ENCODE results near the gene KHSRP. TPM values are rescaled to one million over a fixed set of nuclear protein-coding genes. Genes with fewer than 3 reads are reported as not detected.

The KHSRP gene
- total and polyA plus RNA-seq, 2 of the 13 experiments (the other 11 are each of a cell fraction or from before 2014, with no cell fraction given), result 72.1 to 129 TPM

- TF ChIP-seq POGK (CRISPR knock-in tag; conservative IDR thresholded peaks at IDR 0.05) (peak; percentile 48; the same call in 1 of the 2 replicates), SP4 (CRISPR knock-in tag; IDR thresholded peaks at IDR 0.05) (peak; percentile 99), CHD4 (IDR thresholded peaks at IDR 0.05; ENCODE audit: borderline replicate concordance, low read length) (no peak), ZBTB38 (CRISPR knock-in tag; IDR thresholded peaks at IDR 0.05) (peak; percentile 100), KDM2A (CRISPR knock-in tag; IDR thresholded peaks at IDR 0.05; ENCODE audit: borderline replicate concordance, low read depth) (0 out of 2 replicates have a peak, but pooled peaks have one; percentile 23), BCL6 (CRISPR knock-in tag; IDR thresholded peaks at IDR 0.05) (0 out of 2 replicates have a peak, but pooled peaks have one; percentile 16), ZNF563 (CRISPR knock-in tag; IDR thresholded peaks at IDR 0.05) (peak; percentile 82; the same call in 1 of the 2 replicates), ZNF556 (CRISPR knock-in tag; IDR thresholded peaks at IDR 0.05; ENCODE audit: borderline replicate concordance) (no peak), ZNF737 (CRISPR knock-in tag; IDR thresholded peaks at IDR 0.05; ENCODE audit: borderline replicate concordance) (no peak), RAD51 (IDR thresholded peaks at IDR 0.05; ENCODE audit: borderline replicate concordance) (peak; percentile 89), MYPOP (CRISPR knock-in tag; IDR thresholded peaks at IDR 0.05) (peak; percentile 66; the same call in 1 of the 2 replicates), ZNF772 (CRISPR knock-in tag; IDR thresholded peaks at IDR 0.05) (0 out of 2 replicates have a peak, but pooled peaks have one; percentile 63), THRA (CRISPR knock-in tag; IDR thresholded peaks at IDR 0.05; ENCODE audit: borderline replicate concordance) (0 out of 2 replicates have a peak, but pooled peaks have one; percentile 11), HIVEP1 (CRISPR knock-in tag; IDR thresholded peaks at IDR 0.05) (0 out of 2 replicates have a peak, but pooled peaks have one; percentile 48), SPEN (CRISPR knock-in tag; IDR thresholded peaks at IDR 0.05; ENCODE audit: low read depth) (0 out of 2 replicates have a peak, but pooled peaks have one; percentile 4), FOXK1 (CRISPR knock-in tag; IDR thresholded peaks at IDR 0.05; ENCODE audit: borderline replicate concordance, low read depth) (peak; percentile 17; the same call in 1 of the 2 replicates), ZNF264 (CRISPR knock-in tag; IDR thresholded peaks at IDR 0.05) (0 out of 2 replicates have a peak, but pooled peaks have one; percentile 32), HINFP (CRISPR knock-in tag; IDR thresholded peaks at IDR 0.05; ENCODE audit: low read depth) (peak; percentile 29; the same call in 1 of the 2 replicates), SMAD3 (CRISPR knock-in tag; IDR thresholded peaks at IDR 0.05) (0 out of 2 replicates have a peak, but pooled peaks have one; percentile 25)
- TF ChIP-seq, protein P1, sequence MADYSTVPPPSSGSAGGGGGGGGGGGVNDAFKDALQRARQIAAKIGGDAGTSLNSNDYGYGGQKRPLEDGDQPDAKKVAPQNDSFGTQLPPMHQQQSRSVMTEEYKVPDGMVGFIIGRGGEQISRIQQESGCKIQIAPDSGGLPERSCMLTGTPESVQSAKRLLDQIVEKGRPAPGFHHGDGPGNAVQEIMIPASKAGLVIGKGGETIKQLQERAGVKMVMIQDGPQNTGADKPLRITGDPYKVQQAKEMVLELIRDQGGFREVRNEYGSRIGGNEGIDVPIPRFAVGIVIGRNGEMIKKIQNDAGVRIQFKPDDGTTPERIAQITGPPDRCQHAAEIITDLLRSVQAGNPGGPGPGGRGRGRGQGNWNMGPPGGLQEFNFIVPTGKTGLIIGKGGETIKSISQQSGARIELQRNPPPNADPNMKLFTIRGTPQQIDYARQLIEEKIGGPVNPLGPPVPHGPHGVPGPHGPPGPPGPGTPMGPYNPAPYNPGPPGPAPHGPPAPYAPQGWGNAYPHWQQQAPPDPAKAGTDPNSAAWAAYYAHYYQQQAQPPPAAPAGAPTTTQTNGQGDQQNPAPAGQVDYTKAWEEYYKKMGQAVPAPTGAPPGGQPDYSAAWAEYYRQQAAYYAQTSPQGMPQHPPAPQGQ (CRISPR knock-in tag; IDR thresholded peaks at IDR 0.05; ENCODE audit: borderline replicate concordance), result no peak
These were observed 524 bp upstream of the KHSRP start (continued) for GRCh38 chr19:6424939-6425731.
